ENCODE data around the gene DCST2. TPM values are rescaled to one million over a fixed set of nuclear protein-coding genes. Genes with fewer than 3 reads are reported as not detected.

DCST2 gene
- 4.1 TPM for polyA plus RNA-seq
- long read RNA-seq, donor 1, result 0 reads
- long read RNA-seq, donor 2, result 0 reads
- long read RNA-seq, donor 3, result 0 reads
- long read RNA-seq, donor 4, result 0 reads
- long read RNA-seq, donor 5, partial matches to known transcripts, result 0 of 1 reads
- long read RNA-seq, donor 5, other reads (novel, unspliced or antisense), result 0 of 1 reads
- long read RNA-seq, donor 6, partial matches to known transcripts, result 6 of 50 reads
- long read RNA-seq, donor 6, other reads (novel, unspliced or antisense), result 43 of 50 reads
- long read RNA-seq, donor 7, partial matches to known transcripts, result 23 of 24 reads
- long read RNA-seq, donor 7, other reads (novel, unspliced or antisense), result 0 of 24 reads
- long read RNA-seq, donor 8, partial matches to known transcripts, result 53 of 53 reads
- long read RNA-seq, donor 8, other reads (novel, unspliced or antisense), result 0 of 53 reads
- long read RNA-seq, donor 9, result 0 reads
- long read RNA-seq, donor 10, result 0 reads
- long read RNA-seq, donor 11, result 0 reads

GRCh38 chr1:155033524-155033923 is at the start of gene DCST2, which contains the start of gene DCST1:
Gene DCST2 (minus strand): TSS chr1:155033781. CDS start chr1:155033701, 80 bp downstream.
Gene DCST1 (plus strand): TSS chr1:155033824. CDS start chr1:155034037, 213 bp downstream.
- Histone ChIP-seq H3K27me3 (ENCODE audit: control insufficient read depth, insufficient read depth, low read length) (no peaks in the 10 kb centered on the region), H3K9me3 (ENCODE audit: control insufficient read depth, low read depth, low read length) (no peaks in the 10 kb centered on the region), H3K4me1 (ENCODE audit: control insufficient read depth, insufficient read depth, low read length) (peaks cover 8% of the 10 kb centered on the region), H3K4me3 (ENCODE audit: low read length) (no peak within 1 kb of the TSS), H3K27ac (ENCODE audit: low read length) (no peak within 1 kb of the TSS), H3K36me3 (ENCODE audit: control insufficient read depth, insufficient read depth, low read length) (no peaks in the 10 kb centered on the region)
- DNase-seq, result no peak
- no CpG with 5 or more reads among the region's 9 CpGs for WGBS (ENCODE audit: insufficient coverage, low lambda C conversion rate)

DNA sequence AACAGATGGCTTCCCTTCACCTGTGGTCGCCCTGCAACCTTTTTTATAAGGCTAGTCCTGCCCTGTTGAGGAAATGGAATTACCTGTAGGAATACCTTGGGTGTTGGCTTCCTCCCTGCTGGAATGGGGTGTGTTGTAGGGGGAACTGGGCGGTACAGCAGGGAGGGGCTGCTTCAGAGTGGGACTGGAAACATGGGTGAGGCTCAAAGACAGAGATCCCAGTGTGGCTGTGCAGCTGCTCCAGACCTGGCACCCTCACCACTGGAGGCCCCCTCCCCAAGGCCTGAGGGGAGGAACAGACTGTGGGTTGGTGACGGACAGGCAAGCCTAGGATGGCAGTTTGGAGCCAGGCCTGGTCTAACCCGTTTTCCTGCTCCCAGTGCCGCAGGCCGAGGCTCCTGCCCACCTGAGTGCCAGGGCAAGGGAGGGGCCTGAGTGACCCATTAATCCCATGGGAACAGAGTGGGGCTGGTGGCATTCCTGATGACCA is 49.5 kb upstream of the DCST2 start:
- Histone ChIP-seq H3K4me3 (ENCODE audit: low read length) (no peak overlapping the region), H3K27ac (ENCODE audit: low read length) (no peak overlapping the region), H3K4me1 (ENCODE audit: control insufficient read depth, insufficient read depth, low read length) (peaks cover 63% of the 10 kb centered on the region), H3K9me3 (ENCODE audit: control insufficient read depth, low read depth, low read length) (peaks cover 13% of the 10 kb centered on the region), H3K27me3 (ENCODE audit: control insufficient read depth, insufficient read depth, low read length) (peaks cover 53% of the 10 kb centered on the region), H3K36me3 (ENCODE audit: control insufficient read depth, insufficient read depth, low read length) (no peaks in the 10 kb centered on the region)
- peak; percentile 70 to 83 for DNase-seq
- WGBS (ENCODE audit: insufficient coverage, low lambda C conversion rate), result no CpG with 5 or more reads among the region's 6 CpGs

GRCh38 chr1:155082301-155083051 is 48.9 kb upstream of the DCST2 start:
- Histone ChIP-seq H3K9me3 (ENCODE audit: control insufficient read depth, low read depth, low read length) (peaks cover 13% of the 10 kb centered on the region), H3K27me3 (ENCODE audit: control insufficient read depth, insufficient read depth, low read length) (peaks cover 53% of the 10 kb centered on the region), H3K4me3 (ENCODE audit: low read length) (no peak overlapping the region), H3K27ac (ENCODE audit: low read length) (no peak overlapping the region), H3K4me1 (ENCODE audit: control insufficient read depth, insufficient read depth, low read length) (peaks cover 69% of the 10 kb centered on the region), H3K36me3 (ENCODE audit: control insufficient read depth, insufficient read depth, low read length) (no peaks in the 10 kb centered on the region)
- WGBS (ENCODE audit: insufficient coverage, low lambda C conversion rate), result no CpG with 5 or more reads among the region's 36 CpGs
- DNase-seq, result no peak

GRCh38 chr1:155081472-155082300 is 48.1 kb upstream of the DCST2 start:
- Histone ChIP-seq H3K9me3 (ENCODE audit: control insufficient read depth, low read depth, low read length) (peaks cover 13% of the 10 kb centered on the region), H3K4me3 (ENCODE audit: low read length) (peak overlapping the region; percentile 42), H3K27me3 (ENCODE audit: control insufficient read depth, insufficient read depth, low read length) (peaks cover 53% of the 10 kb centered on the region), H3K27ac (ENCODE audit: low read length) (no peak overlapping the region), H3K4me1 (ENCODE audit: control insufficient read depth, insufficient read depth, low read length) (peaks cover 74% of the 10 kb centered on the region), H3K36me3 (ENCODE audit: control insufficient read depth, insufficient read depth, low read length) (no peaks in the 10 kb centered on the region)
- DNase-seq, result peak in 1 of 2 donors; percentile 66
- 5% methylated on average over 12 of the region's 68 CpGs for WGBS (ENCODE audit: insufficient coverage, low lambda C conversion rate)

GRCh38 chr1:155080312-155081228 is 47.0 kb upstream of the DCST2 start:
- Histone ChIP-seq H3K36me3 (ENCODE audit: control insufficient read depth, insufficient read depth, low read length) (no peaks in the 10 kb centered on the region), H3K4me1 (ENCODE audit: control insufficient read depth, insufficient read depth, low read length) (peaks cover 66% of the 10 kb centered on the region), H3K27ac (ENCODE audit: low read length) (no peak overlapping the region), H3K27me3 (ENCODE audit: control insufficient read depth, insufficient read depth, low read length) (peaks cover 53% of the 10 kb centered on the region), H3K4me3 (ENCODE audit: low read length) (peak overlapping the region; percentile 42), H3K9me3 (ENCODE audit: control insufficient read depth, low read depth, low read length) (peaks cover 13% of the 10 kb centered on the region)
- no CpG with 5 or more reads among the region's 71 CpGs for whole genome bisulfite sequencing (ENCODE audit: insufficient coverage, low lambda C conversion rate)
- DNase-seq, result peak in 1 of 2 donors; percentile 72

GRCh38 chr1:155079487-155080311 is 46.1 kb upstream of the DCST2 start:
- no CpG with 5 or more reads among the region's 67 CpGs for WGBS (ENCODE audit: insufficient coverage, low lambda C conversion rate)

GRCh38 chr1:155079210-155079486 is 45.6 kb upstream of the DCST2 start:
- peaks cover 13% of the 10 kb centered on the region for H3K9me3 ChIP-seq (ENCODE audit: control insufficient read depth, low read depth, low read length)
- H3K4me1 ChIP-seq (ENCODE audit: control insufficient read depth, insufficient read depth, low read length), result peaks cover 60% of the 10 kb centered on the region
- no CpG with 5 or more reads among the region's 10 CpGs for WGBS (ENCODE audit: insufficient coverage, low lambda C conversion rate)
- no peak for DNase-seq
- peak overlapping the region; percentile 40 for H3K4me3 ChIP-seq (ENCODE audit: low read length)
- no peak overlapping the region for H3K27ac ChIP-seq (ENCODE audit: low read length)
- H3K36me3 ChIP-seq (ENCODE audit: control insufficient read depth, insufficient read depth, low read length), result no peaks in the 10 kb centered on the region
- H3K27me3 ChIP-seq (ENCODE audit: control insufficient read depth, insufficient read depth, low read length), result peaks cover 53% of the 10 kb centered on the region

More at GRCh38 chr1:155079487-155080311, 46.1 kb upstream of the DCST2 start:
- no peak overlapping the region for H3K27ac ChIP-seq (ENCODE audit: low read length)
- H3K36me3 ChIP-seq (ENCODE audit: control insufficient read depth, insufficient read depth, low read length), result no peaks in the 10 kb centered on the region
- H3K27me3 ChIP-seq (ENCODE audit: control insufficient read depth, insufficient read depth, low read length), result peaks cover 53% of the 10 kb centered on the region
- H3K4me3 ChIP-seq (ENCODE audit: low read length), result peak overlapping the region; percentile 42
- DNase-seq, result peak in 1 of 2 donors; percentile 48
- peaks cover 13% of the 10 kb centered on the region for H3K9me3 ChIP-seq (ENCODE audit: control insufficient read depth, low read depth, low read length)
- H3K4me1 ChIP-seq (ENCODE audit: control insufficient read depth, insufficient read depth, low read length), result peaks cover 64% of the 10 kb centered on the region

DNA sequence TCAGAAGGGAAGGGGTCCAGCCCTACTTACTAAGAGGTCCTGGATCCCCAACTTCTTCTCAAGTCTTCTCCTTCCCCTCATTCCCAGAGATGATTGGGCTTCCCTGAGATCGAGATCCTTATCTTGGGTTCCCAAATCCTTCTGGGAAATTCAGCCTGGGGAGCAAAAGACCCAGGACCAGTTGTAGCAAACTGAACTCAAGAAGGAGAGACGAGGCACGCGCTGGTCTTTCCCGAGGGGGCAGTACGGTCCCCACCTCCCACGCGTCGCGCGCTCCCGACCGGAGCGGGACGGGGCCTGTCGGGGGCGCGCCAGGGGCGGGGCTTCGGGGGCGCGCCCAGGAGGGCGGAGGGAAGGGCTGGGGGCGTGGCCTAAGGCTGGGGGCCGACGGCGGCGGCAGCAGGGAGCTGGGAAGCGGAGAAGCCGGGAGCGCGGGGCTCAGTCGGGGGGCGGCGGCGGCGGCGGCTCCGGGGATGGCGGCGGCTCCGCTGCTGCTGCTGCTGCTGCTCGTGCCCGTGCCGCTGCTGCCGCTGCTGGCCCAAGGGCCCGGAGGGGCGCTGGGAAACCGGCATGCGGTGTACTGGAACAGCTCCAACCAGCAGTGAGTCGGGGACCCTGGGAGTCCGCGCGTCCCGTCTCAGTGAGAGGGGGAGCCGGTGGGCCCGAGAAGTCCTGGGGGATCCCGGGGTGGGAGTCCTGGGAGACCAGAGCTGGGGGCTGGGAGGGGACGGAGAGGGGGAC is 45.1 kb upstream of the DCST2 start, which contains the start of gene EFNA3:
TSS of gene EFNA3 (plus strand) at position 369 of the 741 bp plus-strand sequence. CDS start at position 474, 105 bp downstream.
- H3K9me3 ChIP-seq (ENCODE audit: control insufficient read depth, low read depth, low read length), result peaks cover 13% of the 10 kb centered on the region
- H3K27me3 ChIP-seq (ENCODE audit: control insufficient read depth, insufficient read depth, low read length), result peaks cover 48% of the 10 kb centered on the region
- peaks cover 54% of the 10 kb centered on the region for H3K4me1 ChIP-seq (ENCODE audit: control insufficient read depth, insufficient read depth, low read length)
- DNase-seq, result peak in 1 of 2 donors; percentile 79
- WGBS (ENCODE audit: insufficient coverage, low lambda C conversion rate), result no CpG with 5 or more reads among the region's 59 CpGs
- H3K27ac ChIP-seq (ENCODE audit: low read length), result no peak within 1 kb of the TSS
- H3K4me3 ChIP-seq (ENCODE audit: low read length), result peak within 1 kb of the TSS; percentile 40
- H3K36me3 ChIP-seq (ENCODE audit: control insufficient read depth, insufficient read depth, low read length), result no peaks in the 10 kb centered on the region
